Measurements from ENCODE around the gene ZNF654. TPM values are rescaled to one million over a fixed set of nuclear protein-coding genes. Genes with fewer than 3 reads are reported as not detected.

The ZNF654 gene
- total RNA-seq, 3 donors from 2014 or later = 15.4 to 26.3 (median 16.5) TPM

- intact Hi-C loops (cut with DNase I; ENCODE audit: low total_unique reads) = no loop called here
Observed at GRCh38 chr3:88058306-88058580, 812 bp upstream of the ZNF654 start.

GRCh38 chr3:88059380-88060170, 520 bp downstream of the ZNF654 start:
- Histone ChIP-seq H3K4me1 (peaks cover 0 to 12% of the 10 kb centered on the region in 2 donors), H3K27ac (peak overlapping the region; percentile 96 to 98), H3K27me3 (no peaks in the 10 kb centered on the region), H3K9me3 (no peaks in the 10 kb centered on the region), H3K4me3 (peak overlapping the region; percentile 86 to 100 (median 87)), H3K36me3 (no peaks in the 10 kb centered on the region)
- intact Hi-C loops (cut with DNase I; ENCODE audit: low total_unique reads) = no loop called here
- TF ChIP-seq CTCF (IDR thresholded peaks at IDR 0.05) (no peak), POLR2AphosphoS5 (IDR thresholded peaks at IDR 0.05) (no peak), POLR2A (IDR thresholded peaks at IDR 0.05) (no peak)
- DNase-seq (ENCODE audit: low spot score in 2 of 2) = no peak

More at GRCh38 chr3:88058306-88058580, 812 bp upstream of the ZNF654 start:
- Histone ChIP-seq H3K27ac (peak overlapping the region; percentile 96 to 98), H3K4me3 (peak overlapping the region; percentile 86 to 100 (median 87)), H3K9me3 (no peaks in the 10 kb centered on the region), H3K27me3 (no peaks in the 10 kb centered on the region), H3K4me1 (peaks cover 0 to 12% of the 10 kb centered on the region in 2 donors), H3K36me3 (no peaks in the 10 kb centered on the region)
- no peak for DNase-seq (ENCODE audit: low spot score in 2 of 2)
- TF ChIP-seq CTCF (IDR thresholded peaks at IDR 0.05) (no peak), POLR2AphosphoS5 (IDR thresholded peaks at IDR 0.05) (no peak), POLR2A (IDR thresholded peaks at IDR 0.05) (no peak)

GRCh38 chr3:88061746-88062145, 2.7 kb downstream of the ZNF654 start:
- no peak for TF ChIP-seq CTCF (IDR thresholded peaks at IDR 0.05)
- TF ChIP-seq POLR2AphosphoS5 (IDR thresholded peaks at IDR 0.05) = no peak
- no peak for TF ChIP-seq POLR2A (IDR thresholded peaks at IDR 0.05)

GRCh38 chr3:88075072-88075471, 16.0 kb downstream of the ZNF654 start:
- no peaks in the 10 kb centered on the region for H3K4me1 ChIP-seq
- TF ChIP-seq POLR2A (IDR thresholded peaks at IDR 0.05) (no peak), POLR2AphosphoS5 (IDR thresholded peaks at IDR 0.05) (no peak), CTCF (IDR thresholded peaks at IDR 0.05) (no peak)
- no peak overlapping the region for H3K4me3 ChIP-seq
- intact Hi-C loops (cut with DNase I; ENCODE audit: low total_unique reads) = no loop called here
- no peaks in the 10 kb centered on the region for H3K36me3 ChIP-seq
- H3K27me3 ChIP-seq = no peaks in the 10 kb centered on the region
- H3K27ac ChIP-seq = no peak overlapping the region
- H3K9me3 ChIP-seq = no peaks in the 10 kb centered on the region
- DNase-seq (ENCODE audit: low spot score in 2 of 2) = no peak

More at GRCh38 chr3:88061746-88062145, 2.7 kb downstream of the ZNF654 start:
- intact Hi-C loops (cut with DNase I; ENCODE audit: low total_unique reads) = no loop called here
- Histone ChIP-seq H3K27me3 (no peaks in the 10 kb centered on the region), H3K9me3 (no peaks in the 10 kb centered on the region), H3K27ac (no peak overlapping the region), H3K4me3 (peak overlapping the region in 1 of 3 donors; percentile 4), H3K4me1 (peaks cover 0 to 12% of the 10 kb centered on the region in 2 donors), H3K36me3 (no peaks in the 10 kb centered on the region)
- no peak for DNase-seq (ENCODE audit: low spot score in 2 of 2)

- intact Hi-C loops (cut with DNase I; ENCODE audit: low total_unique reads) = no loop called here
- TF ChIP-seq CTCF (IDR thresholded peaks at IDR 0.05) (no peak), POLR2AphosphoS5 (IDR thresholded peaks at IDR 0.05) (no peak), POLR2A (IDR thresholded peaks at IDR 0.05) (no peak)
- H3K27ac ChIP-seq = no peak overlapping the region
- no peaks in the 10 kb centered on the region for H3K27me3 ChIP-seq
- H3K36me3 ChIP-seq = no peaks in the 10 kb centered on the region
- no peak for DNase-seq (ENCODE audit: low spot score in 2 of 2)
- no peaks in the 10 kb centered on the region for H3K9me3 ChIP-seq
- no peak overlapping the region for H3K4me3 ChIP-seq
- H3K4me1 ChIP-seq = no peaks in the 10 kb centered on the region
Observed at GRCh38 chr3:88075497-88075896, 16.4 kb downstream of the ZNF654 start.

Data from breast epithelium (tissue), 4 donors.